ENCODE results near the gene SECTM1. TPM values are rescaled to one million over a fixed set of nuclear protein-coding genes. Genes with fewer than 3 reads are reported as not detected.

Gene SECTM1
- total and polyA plus RNA-seq, 9 of the 15 experiments (the other 6 are each of a cell fraction or from before 2014, with no cell fraction given) = 0.11 to 0.46 (median 0.18) TPM; not detected in 6

DNA sequence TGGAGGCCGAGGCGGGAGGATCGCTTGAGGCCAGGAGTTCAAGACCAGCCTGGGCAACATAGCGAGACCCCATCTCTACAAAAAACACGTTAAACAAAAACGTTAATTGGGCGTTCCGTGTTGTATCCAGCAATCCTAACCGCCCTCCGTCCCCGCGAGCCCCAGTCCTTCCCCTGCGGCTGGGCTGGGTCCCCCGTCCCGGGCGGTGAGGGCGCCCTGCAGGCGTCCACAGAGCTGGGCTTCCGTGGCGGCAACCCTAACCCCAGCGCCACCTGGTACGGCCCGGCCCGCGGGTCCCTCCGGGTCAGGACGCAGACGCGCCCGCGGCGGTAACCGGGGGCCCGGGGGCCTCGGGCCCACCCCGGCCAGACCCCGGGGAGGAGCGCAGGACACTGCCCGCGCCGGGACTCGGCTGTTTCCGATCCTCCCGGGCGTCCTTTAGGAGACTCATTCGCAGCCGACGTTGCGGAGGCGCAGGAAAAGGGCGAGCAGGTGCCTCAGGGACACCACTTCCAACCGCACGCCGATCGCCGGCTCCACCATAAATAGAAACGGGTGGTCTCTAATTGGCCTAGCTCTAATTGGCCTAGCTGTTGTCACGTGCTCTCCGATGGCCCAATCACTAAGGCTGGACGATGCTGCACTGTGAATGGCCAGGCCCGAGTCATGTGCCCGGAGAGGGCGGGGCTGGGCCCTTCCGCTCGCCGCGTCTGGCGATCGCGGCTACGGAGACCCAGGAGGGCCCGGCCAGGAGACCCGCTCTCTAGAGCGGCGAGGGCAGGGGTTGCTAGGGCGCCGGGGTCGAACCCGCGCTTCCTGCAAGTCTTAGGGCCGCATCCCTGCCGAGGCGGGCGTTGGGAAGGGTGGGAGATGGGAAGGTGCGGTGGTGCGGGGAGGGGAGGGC is 41.1 kb downstream of the SECTM1 start (continued):
- TF ChIP-seq CREB5 (CRISPR knock-in tag; IDR thresholded peaks at IDR 0.05) (no peak), ZNF518B (CRISPR knock-in tag; IDR thresholded peaks at IDR 0.05) (no peak), ZFP30 (CRISPR knock-in tag; IDR thresholded peaks at IDR 0.05; ENCODE audit: borderline replicate concordance) (no peak), HDAC2 (IDR thresholded peaks at IDR 0.05) (peak; percentile 20; the same call in 1 of the 2 replicates), NFYB (IDR thresholded peaks at IDR 0.05; ENCODE audit: extremely low read depth, insufficient read length) (peak; percentile 92), POLR2H (tag; IDR thresholded peaks at IDR 0.05; ENCODE audit: low read depth) (peak; percentile 95), MAFK (IDR thresholded peaks at IDR 0.05; ENCODE audit: low read length) (no peak), RAD51 (IDR thresholded peaks at IDR 0.05; ENCODE audit: borderline replicate concordance, low read depth) (peak; percentile 99)
- TF ChIP-seq, protein P1, sequence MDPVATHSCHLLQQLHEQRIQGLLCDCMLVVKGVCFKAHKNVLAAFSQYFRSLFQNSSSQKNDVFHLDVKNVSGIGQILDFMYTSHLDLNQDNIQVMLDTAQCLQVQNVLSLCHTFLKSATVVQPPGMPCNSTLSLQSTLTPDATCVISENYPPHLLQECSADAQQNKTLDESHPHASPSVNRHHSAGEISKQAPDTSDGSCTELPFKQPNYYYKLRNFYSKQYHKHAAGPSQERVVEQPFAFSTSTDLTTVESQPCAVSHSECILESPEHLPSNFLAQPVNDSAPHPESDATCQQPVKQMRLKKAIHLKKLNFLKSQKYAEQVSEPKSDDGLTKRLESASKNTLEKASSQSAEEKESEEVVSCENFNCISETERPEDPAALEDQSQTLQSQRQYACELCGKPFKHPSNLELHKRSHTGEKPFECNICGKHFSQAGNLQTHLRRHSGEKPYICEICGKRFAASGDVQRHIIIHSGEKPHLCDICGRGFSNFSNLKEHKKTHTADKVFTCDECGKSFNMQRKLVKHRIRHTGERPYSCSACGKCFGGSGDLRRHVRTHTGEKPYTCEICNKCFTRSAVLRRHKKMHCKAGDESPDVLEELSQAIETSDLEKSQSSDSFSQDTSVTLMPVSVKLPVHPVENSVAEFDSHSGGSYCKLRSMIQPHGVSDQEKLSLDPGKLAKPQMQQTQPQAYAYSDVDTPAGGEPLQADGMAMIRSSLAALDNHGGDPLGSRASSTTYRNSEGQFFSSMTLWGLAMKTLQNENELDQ (CRISPR knock-in tag; IDR thresholded peaks at IDR 0.05; ENCODE audit: borderline replicate concordance) = no peak
- TF ChIP-seq, protein P2, sequence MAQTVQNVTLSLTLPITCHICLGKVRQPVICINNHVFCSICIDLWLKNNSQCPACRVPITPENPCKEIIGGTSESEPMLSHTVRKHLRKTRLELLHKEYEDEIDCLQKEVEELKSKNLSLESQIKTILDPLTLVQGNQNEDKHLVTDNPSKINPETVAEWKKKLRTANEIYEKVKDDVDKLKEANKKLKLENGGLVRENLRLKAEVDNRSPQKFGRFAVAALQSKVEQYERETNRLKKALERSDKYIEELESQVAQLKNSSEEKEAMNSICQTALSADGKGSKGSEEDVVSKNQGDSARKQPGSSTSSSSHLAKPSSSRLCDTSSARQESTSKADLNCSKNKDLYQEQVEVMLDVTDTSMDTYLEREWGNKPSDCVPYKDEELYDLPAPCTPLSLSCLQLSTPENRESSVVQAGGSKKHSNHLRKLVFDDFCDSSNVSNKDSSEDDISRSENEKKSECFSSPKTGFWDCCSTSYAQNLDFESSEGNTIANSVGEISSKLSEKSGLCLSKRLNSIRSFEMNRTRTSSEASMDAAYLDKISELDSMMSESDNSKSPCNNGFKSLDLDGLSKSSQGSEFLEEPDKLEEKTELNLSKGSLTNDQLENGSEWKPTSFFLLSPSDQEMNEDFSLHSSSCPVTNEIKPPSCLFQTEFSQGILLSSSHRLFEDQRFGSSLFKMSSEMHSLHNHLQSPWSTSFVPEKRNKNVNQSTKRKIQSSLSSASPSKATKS (CRISPR knock-in tag; IDR thresholded peaks at IDR 0.05) = no peak; the same call in 1 of the 2 replicates
- TF ChIP-seq, protein P3, sequence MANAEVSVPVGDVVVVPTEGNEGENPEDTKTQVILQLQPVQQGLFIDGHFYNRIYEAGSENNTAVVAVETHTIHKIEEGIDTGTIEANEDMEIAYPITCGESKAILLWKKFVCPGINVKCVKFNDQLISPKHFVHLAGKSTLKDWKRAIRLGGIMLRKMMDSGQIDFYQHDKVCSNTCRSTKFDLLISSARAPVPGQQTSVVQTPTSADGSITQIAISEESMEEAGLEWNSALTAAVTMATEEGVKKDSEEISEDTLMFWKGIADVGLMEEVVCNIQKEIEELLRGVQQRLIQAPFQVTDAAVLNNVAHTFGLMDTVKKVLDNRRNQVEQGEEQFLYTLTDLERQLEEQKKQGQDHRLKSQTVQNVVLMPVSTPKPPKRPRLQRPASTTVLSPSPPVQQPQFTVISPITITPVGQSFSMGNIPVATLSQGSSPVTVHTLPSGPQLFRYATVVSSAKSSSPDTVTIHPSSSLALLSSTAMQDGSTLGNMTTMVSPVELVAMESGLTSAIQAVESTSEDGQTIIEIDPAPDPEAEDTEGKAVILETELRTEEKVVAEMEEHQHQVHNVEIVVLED (CRISPR knock-in tag; IDR thresholded peaks at IDR 0.05) = no peak
- TF ChIP-seq, protein P4, sequence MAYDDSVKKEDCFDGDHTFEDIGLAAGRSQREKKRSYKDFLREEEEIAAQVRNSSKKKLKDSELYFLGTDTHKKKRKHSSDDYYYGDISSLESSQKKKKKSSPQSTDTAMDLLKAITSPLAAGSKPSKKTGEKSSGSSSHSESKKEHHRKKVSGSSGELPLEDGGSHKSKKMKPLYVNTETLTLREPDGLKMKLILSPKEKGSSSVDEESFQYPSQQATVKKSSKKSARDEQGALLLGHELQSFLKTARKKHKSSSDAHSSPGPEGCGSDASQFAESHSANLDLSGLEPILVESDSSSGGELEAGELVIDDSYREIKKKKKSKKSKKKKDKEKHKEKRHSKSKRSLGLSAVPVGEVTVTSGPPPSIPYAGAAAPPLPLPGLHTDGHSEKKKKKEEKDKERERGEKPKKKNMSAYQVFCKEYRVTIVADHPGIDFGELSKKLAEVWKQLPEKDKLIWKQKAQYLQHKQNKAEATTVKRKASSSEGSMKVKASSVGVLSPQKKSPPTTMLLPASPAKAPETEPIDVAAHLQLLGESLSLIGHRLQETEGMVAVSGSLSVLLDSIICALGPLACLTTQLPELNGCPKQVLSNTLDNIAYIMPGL (CRISPR knock-in tag; IDR thresholded peaks at IDR 0.05) = no peak
